ENCODE measurements around the gene DGKQ. TPM values are rescaled to one million over a fixed set of nuclear protein-coding genes. Genes with fewer than 3 reads are reported as not detected.

Gene DGKQ
- polyA plus RNA-seq, 1 of the 3 experiments (the other 2 are of a cell fraction): 10.9 TPM

DNA sequence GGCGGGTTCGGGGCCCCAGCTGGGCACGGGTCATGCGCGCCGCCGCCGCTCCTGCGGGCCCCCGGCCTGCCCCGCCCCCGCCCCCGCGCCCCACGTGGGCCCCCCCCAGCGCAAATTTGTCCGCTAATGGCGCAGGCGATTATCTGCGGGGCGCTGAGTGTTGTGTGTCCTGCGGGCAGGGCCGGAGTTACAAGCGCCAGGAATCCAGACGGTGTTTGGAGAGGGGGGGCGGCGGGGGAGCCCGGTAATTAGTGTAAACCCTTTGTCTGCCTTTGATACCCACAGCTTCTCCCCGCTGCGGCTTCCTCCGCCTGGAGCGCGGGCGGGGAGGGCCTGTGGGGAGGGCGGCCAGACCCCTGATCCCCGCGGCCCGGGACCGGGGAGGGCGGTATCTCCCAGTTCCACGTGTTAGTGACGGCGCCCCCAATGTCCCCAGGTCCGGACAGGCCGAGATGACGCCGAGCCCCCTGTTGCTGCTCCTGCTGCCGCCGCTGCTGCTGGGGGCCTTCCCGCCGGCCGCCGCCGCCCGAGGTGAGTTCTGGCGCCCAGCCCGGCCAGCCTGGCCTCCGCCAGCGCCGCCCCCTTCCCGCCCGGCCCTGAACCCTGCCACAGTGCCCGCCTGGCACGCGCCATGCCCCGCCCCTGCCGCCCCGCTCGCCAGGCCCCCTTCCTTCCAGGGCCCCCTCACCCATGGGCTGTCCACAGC is 38.8 kb upstream of the DGKQ start:
- WGBS (ENCODE audit: low lambda C conversion rate): 0% methylated on average over 7 of the region's 69 CpGs
- no peak overlapping the region; the same call in 1 of the 2 replicates for H3K9ac ChIP-seq

DNA sequence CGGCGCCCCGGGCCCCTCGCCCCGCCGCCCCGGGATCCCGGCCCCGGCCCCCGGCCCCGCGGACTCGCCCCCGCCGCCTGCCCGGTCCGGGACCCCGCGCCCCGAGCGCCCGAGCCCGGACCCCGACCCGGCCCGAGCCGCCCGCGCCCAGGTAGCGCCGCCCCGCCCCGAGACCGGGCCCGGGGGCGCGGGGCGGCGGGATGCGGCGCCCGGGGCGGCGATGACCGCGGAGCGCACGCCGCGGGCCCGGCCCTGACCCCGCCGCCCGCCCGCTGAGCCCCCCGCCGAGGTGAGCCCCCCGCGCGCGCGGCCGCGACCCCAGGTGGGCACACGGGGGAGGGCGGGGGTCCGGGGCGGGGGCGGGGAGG is 38.3 kb upstream of the DGKQ start:
- Histone ChIP-seq H3K9me2 (no peaks in the 10 kb centered on the region), H3K27me3 (ENCODE audit: insufficient read depth) (peaks cover 33% of the 10 kb centered on the region), H3K4me1 (ENCODE audit: control insufficient read depth in 1 of 2, insufficient read depth in 2 of 2, low read depth in 1 of 2, low read length in 1 of 2) (peaks cover 0 to 15% of the 10 kb centered on the region in 2 experiments; a peak in 1 of 4 replicates), H3K4me3 (ENCODE audit: low read depth in 2 of 2, low read length in 1 of 2) (no peak overlapping the region), H3K9me3 (no peaks in the 10 kb centered on the region), H2AFZ (ENCODE audit: low read depth) (no peak overlapping the region), H3K9ac (no peak overlapping the region), H3K4me2 (no peak overlapping the region), H4K20me1 (ENCODE audit: insufficient read depth) (0 out of 2 replicates have a peak, but pooled peaks cover 12% of the 10 kb centered on the region), H3F3A (replicated peaks; ENCODE audit: insufficient read depth) (peaks cover 11% of the 10 kb centered on the region), H3K36me3 (replicated peaks in 1 of 2; ENCODE audit: control insufficient read depth in 1 of 2, insufficient read depth in 2 of 2, low read length in 1 of 2) (no peaks in the 10 kb centered on the region), H3K79me2 (ENCODE audit: insufficient read depth) (no peaks in the 10 kb centered on the region), H3K27ac (ENCODE audit: low read depth in 2 of 2, low read length in 1 of 2) (no peak overlapping the region)
- WGBS (ENCODE audit: low lambda C conversion rate): 0% methylated on average over 5 of the region's 69 CpGs
- CTCF ChIA-PET: no interaction called here
- POLR2A ChIA-PET: no interaction called here
- no peak for TF ChIP-seq GABPA (IDR thresholded peaks at IDR 0.05; ENCODE audit: low read depth)
- TF ChIP-seq GATA2 (CRISPR knock-in tag; IDR thresholded peaks at IDR 0.05): no peak
- no peak for TF ChIP-seq RFX5 (IDR thresholded peaks at IDR 0.05; ENCODE audit: low read length)
- no peak for TF ChIP-seq FOXM1 (IDR thresholded peaks at IDR 0.05; ENCODE audit: low read depth)
- no peak for TF ChIP-seq FOXJ3 (CRISPR knock-in tag; IDR thresholded peaks at IDR 0.05)
- no peak for TF ChIP-seq CHD2 (IDR thresholded peaks at IDR 0.05; ENCODE audit: low read length, partially characterized antibody)
- no peak for TF ChIP-seq RAD21 (IDR thresholded peaks at IDR 0.05; ENCODE audit: low read length)
- no peak for TF ChIP-seq POLR2AphosphoS5 (IDR thresholded peaks at IDR 0.05; ENCODE audit: low read depth, low read length)
- no peak for TF ChIP-seq SMC3 (IDR thresholded peaks at IDR 0.05; ENCODE audit: low read depth, low read length)
- no peak for TF ChIP-seq TEAD4 (IDR thresholded peaks at IDR 0.05; ENCODE audit: borderline replicate concordance, insufficient read depth)
- TF ChIP-seq, protein P1, sequence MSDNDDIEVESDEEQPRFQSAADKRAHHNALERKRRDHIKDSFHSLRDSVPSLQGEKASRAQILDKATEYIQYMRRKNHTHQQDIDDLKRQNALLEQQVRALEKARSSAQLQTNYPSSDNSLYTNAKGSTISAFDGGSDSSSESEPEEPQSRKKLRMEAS (IDR thresholded peaks at IDR 0.05; ENCODE audit: low read depth): no peak
- TF ChIP-seq RXRA (IDR thresholded peaks at IDR 0.05; ENCODE audit: borderline replicate concordance, low read depth): no peak
- TF ChIP-seq CTCF (IDR thresholded peaks at IDR 0.05): no peak
- no peak for TF ChIP-seq USF1 (IDR thresholded peaks at IDR 0.05; ENCODE audit: borderline replicate concordance, low read depth)
- no peak for TF ChIP-seq TCF12 (IDR thresholded peaks at IDR 0.05)
- no peak for DNase-seq

More for the DNA sequence above, 38.8 kb upstream of the DGKQ start:
- CTCF ChIA-PET: interaction anchor here (1.4 kb wide), 1 partner anchor 25 kb away, joined by 3 read pairs; no protein-coding TSS in a partner anchor
- Histone ChIP-seq H3K36me3 (replicated peaks in 1 of 2; ENCODE audit: control insufficient read depth in 1 of 2, insufficient read depth in 2 of 2, low read length in 1 of 2) (no peaks in the 10 kb centered on the region), H3K4me3 (ENCODE audit: low read depth in 2 of 2, low read length in 1 of 2) (peak overlapping the region; percentile 38 to 61), H3K27ac (ENCODE audit: low read depth in 2 of 2, low read length in 1 of 2) (no peak overlapping the region), H3K27me3 (ENCODE audit: insufficient read depth) (peaks cover 29% of the 10 kb centered on the region), H3F3A (replicated peaks; ENCODE audit: insufficient read depth) (peaks cover 11% of the 10 kb centered on the region), H4K20me1 (ENCODE audit: insufficient read depth) (0 out of 2 replicates have a peak, but pooled peaks cover 13% of the 10 kb centered on the region), H2AFZ (ENCODE audit: low read depth) (no peak overlapping the region), H3K9me2 (no peaks in the 10 kb centered on the region), H3K79me2 (ENCODE audit: insufficient read depth) (no peaks in the 10 kb centered on the region), H3K4me2 (peak overlapping the region; percentile 80; the same call in 1 of the 2 replicates), H3K9me3 (no peaks in the 10 kb centered on the region), H3K4me1 (ENCODE audit: control insufficient read depth in 1 of 2, insufficient read depth in 2 of 2, low read depth in 1 of 2, low read length in 1 of 2) (peaks cover 0 to 15% of the 10 kb centered on the region in 2 experiments; a peak in 1 of 4 replicates)
- POLR2A ChIA-PET: no interaction called here
- TF ChIP-seq GABPA (IDR thresholded peaks at IDR 0.05; ENCODE audit: low read depth) (no peak), NRF1 (IDR thresholded peaks at IDR 0.05; ENCODE audit: low read depth, low read length) (no peak), EP300 (IDR thresholded peaks at IDR 0.05; ENCODE audit: borderline replicate concordance in 1 of 2, low read depth in 1 of 2, low read length in 1 of 2) (no peak)
- DNase-seq: peak; percentile 72
